ENCODE measurements around the gene PPP1R9A. TPM values are rescaled to one million over a fixed set of nuclear protein-coding genes. Genes with fewer than 3 reads are reported as not detected.

Gene PPP1R9A
- total RNA-seq, 1 experiment from 2014 or later, result 15.6 TPM

DNA sequence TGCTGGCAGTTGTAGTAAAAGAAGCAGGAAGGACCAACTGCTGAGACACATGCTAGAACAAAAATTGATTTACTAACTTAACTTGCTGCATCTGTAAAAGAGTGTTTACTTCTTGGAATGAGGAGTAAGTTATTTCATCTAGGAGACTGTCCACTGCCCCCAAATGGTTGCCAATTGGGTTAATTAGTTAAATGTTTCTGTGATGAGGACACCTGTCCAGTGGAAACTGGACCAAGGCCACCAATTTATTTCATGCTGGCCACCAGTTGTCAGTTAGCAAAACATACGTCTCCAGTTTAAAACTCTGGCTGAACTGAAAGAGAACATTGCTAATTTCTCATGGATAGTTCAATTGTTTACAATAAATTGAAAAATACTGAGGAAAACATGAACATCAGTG, 191.7 kb downstream of the PPP1R9A start:
- no TSS peak for BruUV-seq (replicated peaks)
- TF ChIP-seq EZH2 (IDR thresholded peaks at IDR 0.05; ENCODE audit: borderline replicate concordance, low read depth, low read length, poor library complexity, severe bottlenecking), result no peak
- TF ChIP-seq, protein P1, sequence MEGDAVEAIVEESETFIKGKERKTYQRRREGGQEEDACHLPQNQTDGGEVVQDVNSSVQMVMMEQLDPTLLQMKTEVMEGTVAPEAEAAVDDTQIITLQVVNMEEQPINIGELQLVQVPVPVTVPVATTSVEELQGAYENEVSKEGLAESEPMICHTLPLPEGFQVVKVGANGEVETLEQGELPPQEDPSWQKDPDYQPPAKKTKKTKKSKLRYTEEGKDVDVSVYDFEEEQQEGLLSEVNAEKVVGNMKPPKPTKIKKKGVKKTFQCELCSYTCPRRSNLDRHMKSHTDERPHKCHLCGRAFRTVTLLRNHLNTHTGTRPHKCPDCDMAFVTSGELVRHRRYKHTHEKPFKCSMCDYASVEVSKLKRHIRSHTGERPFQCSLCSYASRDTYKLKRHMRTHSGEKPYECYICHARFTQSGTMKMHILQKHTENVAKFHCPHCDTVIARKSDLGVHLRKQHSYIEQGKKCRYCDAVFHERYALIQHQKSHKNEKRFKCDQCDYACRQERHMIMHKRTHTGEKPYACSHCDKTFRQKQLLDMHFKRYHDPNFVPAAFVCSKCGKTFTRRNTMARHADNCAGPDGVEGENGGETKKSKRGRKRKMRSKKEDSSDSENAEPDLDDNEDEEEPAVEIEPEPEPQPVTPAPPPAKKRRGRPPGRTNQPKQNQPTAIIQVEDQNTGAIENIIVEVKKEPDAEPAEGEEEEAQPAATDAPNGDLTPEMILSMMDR (conservative IDR thresholded peaks at IDR 0.05; ENCODE audit: low read depth, low read length), result no peak
- Histone ChIP-seq H3K27ac (ENCODE audit: low read depth, low read length, poor library complexity, severe bottlenecking) (no peak overlapping the region), H3K9me3 (ENCODE audit: low read depth, low read length, poor library complexity, severe bottlenecking) (no peaks in the 10 kb centered on the region), H3K4me1 (ENCODE audit: insufficient read depth, low read length, poor library complexity, severe bottlenecking) (peaks cover 26% of the 10 kb centered on the region), H3K27me3 (replicated peaks; ENCODE audit: insufficient read depth, low read depth, low read length, poor library complexity) (no peaks in the 10 kb centered on the region), H3K4me3 (ENCODE audit: low read depth, low read length, poor library complexity, severe bottlenecking) (no peak overlapping the region), H3K36me3 (ENCODE audit: insufficient read depth, low read length, poor library complexity, severe bottlenecking) (no peaks in the 10 kb centered on the region)
- intact Hi-C loops (cut with micrococcal nuclease; ENCODE audit: unreplicated experiment), result no loop called here
- ChIA-PET POLR2A (ENCODE audit: low non-redundant PET) (no interaction called here), CTCF (no interaction called here)
- no peak for DNase-seq (ENCODE audit: low spot score)

- no peak overlapping the region for H3K27ac ChIP-seq (ENCODE audit: low read depth, low read length, poor library complexity, severe bottlenecking)
- BruUV-seq (replicated peaks), result no TSS peak
- no peak for TF ChIP-seq EZH2 (IDR thresholded peaks at IDR 0.05; ENCODE audit: borderline replicate concordance, low read depth, low read length, poor library complexity, severe bottlenecking)
- TF ChIP-seq, protein P1 (conservative IDR thresholded peaks at IDR 0.05; ENCODE audit: low read depth, low read length), result no peak
- no peaks in the 10 kb centered on the region for H3K36me3 ChIP-seq (ENCODE audit: insufficient read depth, low read length, poor library complexity, severe bottlenecking)
- ChIA-PET CTCF (no interaction called here), POLR2A (ENCODE audit: low non-redundant PET) (no interaction called here)
- peaks cover 14% of the 10 kb centered on the region for H3K4me1 ChIP-seq (ENCODE audit: insufficient read depth, low read length, poor library complexity, severe bottlenecking)
- intact Hi-C loops (cut with micrococcal nuclease; ENCODE audit: unreplicated experiment), result no loop called here
- H3K9me3 ChIP-seq (ENCODE audit: low read depth, low read length, poor library complexity, severe bottlenecking), result no peaks in the 10 kb centered on the region
- no peaks in the 10 kb centered on the region for H3K27me3 ChIP-seq (replicated peaks; ENCODE audit: insufficient read depth, low read depth, low read length, poor library complexity)
- DNase-seq (ENCODE audit: low spot score), result no peak
- H3K4me3 ChIP-seq (ENCODE audit: low read depth, low read length, poor library complexity, severe bottlenecking), result no peak overlapping the region
Observed at GRCh38 chr7:95101422-95101821, 194.0 kb downstream of the PPP1R9A start.

- TF ChIP-seq, protein P1 (conservative IDR thresholded peaks at IDR 0.05; ENCODE audit: low read depth, low read length), result no peak
- POLR2A ChIA-PET (ENCODE audit: low non-redundant PET), result no interaction called here
- H3K4me3 ChIP-seq (ENCODE audit: low read depth, low read length, poor library complexity, severe bottlenecking), result no peak overlapping the region
- no peaks in the 10 kb centered on the region for H3K27me3 ChIP-seq (replicated peaks; ENCODE audit: insufficient read depth, low read depth, low read length, poor library complexity)
- DNase-seq (ENCODE audit: low spot score), result no peak
- no peaks in the 10 kb centered on the region for H3K9me3 ChIP-seq (ENCODE audit: low read depth, low read length, poor library complexity, severe bottlenecking)
- peaks cover 19% of the 10 kb centered on the region for H3K4me1 ChIP-seq (ENCODE audit: insufficient read depth, low read length, poor library complexity, severe bottlenecking)
- CTCF ChIA-PET, result no interaction called here
- no peak overlapping the region for H3K27ac ChIP-seq (ENCODE audit: low read depth, low read length, poor library complexity, severe bottlenecking)
- no TSS peak for BruUV-seq (replicated peaks)
- intact Hi-C loops (cut with micrococcal nuclease; ENCODE audit: unreplicated experiment), result no loop called here
- no peaks in the 10 kb centered on the region for H3K36me3 ChIP-seq (ENCODE audit: insufficient read depth, low read length, poor library complexity, severe bottlenecking)
Observed at GRCh38 chr7:95102662-95103061, 195.3 kb downstream of the PPP1R9A start.
